ENCODE measurements around the gene PODXL2.
"Not testable (repeated sequence)": the region's sequence is repeated elsewhere in the genome, so short reads cannot be mapped to it uniquely, and the experiment has no call there.

PODXL2 gene

DNA sequence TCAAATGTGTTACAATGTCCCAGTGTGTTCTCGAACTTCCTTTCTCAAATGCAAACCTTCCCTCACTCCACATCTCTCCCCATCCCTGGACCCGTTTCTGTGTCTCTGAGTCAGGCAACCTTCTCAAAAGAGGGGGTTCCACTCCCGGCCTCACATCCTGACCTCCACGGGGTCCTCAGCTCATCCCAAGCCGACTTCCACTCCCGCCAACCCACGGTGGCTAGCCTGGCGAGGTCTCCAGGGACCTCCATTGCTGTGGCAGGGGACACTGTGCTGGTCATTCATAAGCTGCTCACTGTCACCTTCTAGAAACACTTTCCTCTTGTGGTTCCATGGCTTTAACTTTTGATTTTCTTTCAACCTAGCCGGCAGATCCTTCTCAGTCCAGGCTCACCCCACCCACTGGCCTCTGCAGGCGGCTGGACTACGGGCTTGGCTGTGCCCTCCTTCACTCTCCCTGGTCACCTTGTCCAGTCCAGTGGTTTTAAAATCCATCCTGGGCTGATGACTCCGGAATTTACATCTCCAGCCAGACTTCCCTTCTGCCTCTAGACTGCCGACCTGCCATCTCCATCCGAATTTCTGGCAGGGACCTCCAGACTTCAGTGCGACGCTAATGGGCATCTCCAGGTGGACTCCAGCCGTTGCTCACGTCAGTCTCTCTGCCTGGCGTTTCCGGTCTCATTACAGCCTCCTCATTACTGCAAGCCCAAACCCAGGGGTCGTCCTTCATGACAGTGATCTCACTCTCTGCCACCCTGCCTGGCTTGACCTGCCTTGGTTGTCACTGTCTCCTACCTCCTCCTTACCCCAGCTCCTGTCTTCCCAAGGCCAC is 63.7 kb downstream of the PODXL2 start:
- DNase-seq = no peak

DNA sequence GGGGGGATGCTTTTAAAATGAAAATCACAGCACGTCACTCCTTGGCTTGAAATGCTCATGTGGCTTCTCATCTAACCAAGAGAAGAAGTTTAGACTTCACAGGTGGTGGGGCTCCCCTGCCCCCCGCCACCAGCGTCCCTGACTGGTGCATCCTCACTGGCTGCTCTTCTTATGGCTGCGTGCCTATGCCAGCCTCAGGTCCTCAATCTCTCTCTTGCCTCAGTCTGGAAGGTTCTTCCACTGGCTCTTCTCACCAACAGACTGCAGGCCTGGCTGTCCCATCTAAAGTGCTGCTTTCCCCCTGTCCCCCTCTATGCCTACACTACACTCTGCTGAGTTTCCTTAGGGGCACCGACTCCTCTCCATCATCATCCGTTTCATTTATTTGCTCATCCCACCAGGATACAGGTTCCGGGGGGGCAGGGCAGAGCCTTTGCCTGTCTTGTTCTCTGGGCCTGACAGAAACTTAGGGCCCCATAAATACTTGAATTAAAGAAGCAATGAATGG is 64.4 kb downstream of the PODXL2 start:
- DNase-seq = no peak

DNA sequence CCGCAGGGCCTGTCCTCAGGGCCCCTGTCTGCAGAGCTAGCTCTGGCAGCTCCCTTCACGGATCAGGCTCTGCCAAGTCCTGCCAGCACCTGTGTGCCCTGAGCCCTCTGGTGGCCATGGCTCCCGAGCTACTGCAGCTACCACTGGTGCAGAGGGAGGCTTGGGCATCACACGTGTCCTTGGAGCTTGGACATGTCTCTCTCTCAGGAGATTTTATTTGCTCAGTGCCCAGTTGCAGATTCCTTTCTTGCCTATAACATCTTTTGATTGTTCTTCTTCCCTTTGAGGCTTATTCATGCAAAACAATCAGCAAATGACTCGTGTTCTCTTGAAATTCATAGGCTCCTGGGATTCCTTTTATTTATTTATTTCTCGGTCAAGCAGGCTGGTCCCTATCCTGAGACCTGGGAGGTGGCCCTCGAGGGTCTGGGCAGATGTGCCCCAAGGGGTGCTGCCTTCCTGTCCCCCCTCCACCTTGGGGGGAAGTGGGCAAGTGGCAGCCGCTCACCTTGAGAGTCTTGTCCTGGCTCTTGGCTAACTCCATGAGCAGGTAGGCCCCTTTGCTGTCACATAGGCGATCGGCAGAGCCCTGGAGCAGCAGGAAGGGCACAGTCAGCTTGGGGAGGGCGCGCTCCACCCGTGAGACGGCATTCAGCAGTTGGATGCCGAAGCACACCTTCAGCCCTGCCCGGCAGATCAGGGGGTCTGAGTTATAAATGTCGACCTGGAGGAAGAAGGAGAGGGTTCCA is 65.7 kb downstream of the PODXL2 start:
- no peak for DNase-seq

DNA sequence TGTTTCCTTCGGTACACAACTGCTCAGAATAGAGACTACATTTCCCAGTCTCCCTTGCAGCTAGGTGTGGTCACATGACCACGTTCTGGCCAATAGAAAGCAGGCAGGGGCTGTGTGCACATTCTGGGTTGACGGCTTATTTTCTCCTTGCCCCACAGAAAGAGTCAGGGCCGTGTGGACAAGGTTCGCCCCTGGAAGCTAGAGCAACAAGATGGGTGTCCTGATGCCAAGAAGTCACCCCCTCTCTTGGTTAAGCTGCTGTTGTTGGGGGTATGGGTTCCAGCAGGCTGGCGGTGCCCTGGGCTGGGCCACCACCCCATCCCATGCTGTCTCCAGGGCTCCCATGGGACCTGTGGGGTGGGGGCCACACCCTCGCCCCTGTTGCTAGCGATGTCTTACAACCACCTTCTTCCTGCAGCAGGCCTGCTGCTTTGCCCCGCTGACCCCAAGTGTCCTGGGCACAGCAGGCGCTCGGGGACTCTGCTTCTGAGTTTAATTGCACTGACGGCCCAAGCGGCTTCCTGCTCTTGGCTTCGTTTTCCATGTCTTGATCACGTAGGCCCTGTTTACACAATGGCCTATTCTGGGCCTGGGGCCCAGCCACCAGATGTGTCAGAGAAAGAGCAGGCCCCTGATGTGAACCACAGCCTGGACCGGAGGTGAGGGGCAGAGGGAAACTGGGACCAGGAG is 68.7 kb downstream of the PODXL2 start:
- peak; percentile 49 for DNase-seq

DNA sequence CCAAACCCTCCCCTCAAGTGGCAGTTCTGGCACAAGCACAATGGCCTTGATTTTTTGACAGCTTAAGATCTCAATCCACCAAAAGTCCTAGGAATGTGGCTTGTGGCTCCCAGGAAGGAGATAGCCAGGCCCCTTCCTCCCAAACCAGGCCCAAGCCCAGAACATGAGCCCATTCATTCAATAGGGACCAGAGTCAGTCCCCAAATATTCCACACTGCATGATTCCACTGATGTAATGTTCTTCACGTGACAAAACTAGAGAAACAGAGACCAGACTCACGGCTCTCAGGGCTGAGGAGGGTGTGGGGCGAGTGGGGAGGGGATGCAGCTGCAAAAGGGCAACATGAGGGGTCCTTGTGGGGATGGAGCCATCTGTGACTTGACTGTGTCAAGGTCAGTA is 69.3 kb downstream of the PODXL2 start:
- DNase-seq = no peak

DNA sequence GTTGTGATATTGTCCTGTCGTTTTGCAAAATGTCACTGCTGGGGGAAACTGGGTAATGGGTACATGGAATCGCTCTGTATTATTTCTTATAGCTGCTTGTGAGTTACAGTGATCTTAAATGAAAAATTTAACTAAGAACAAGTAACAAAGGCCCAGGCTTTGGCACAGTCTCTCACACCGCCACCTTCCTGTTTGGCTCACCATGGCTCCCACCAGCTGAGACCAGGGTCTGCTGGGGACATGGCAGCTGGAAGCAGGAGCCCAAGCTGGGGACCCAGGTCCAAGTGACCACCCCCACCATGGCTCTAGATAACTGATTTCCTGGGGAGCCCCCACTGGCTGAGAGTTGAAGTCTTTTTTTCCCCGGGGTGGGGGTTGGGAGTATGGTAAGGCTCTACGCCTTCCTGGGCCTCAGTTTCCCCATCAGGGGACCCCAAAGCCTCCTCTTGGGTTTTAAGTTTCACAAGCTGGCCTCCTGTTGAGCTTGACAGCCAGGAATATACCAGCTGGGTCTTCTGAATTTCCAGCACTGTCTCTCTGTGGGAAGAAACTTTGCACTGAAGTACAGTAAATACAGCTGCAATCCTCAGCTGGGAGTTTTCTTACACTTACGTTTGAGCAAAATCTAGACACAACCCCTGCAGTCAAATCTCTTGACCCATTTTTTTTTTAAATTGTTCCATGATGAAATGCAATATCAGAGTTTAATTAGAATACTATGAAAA is 69.9 kb downstream of the PODXL2 start:
- no peak for DNase-seq

DNA sequence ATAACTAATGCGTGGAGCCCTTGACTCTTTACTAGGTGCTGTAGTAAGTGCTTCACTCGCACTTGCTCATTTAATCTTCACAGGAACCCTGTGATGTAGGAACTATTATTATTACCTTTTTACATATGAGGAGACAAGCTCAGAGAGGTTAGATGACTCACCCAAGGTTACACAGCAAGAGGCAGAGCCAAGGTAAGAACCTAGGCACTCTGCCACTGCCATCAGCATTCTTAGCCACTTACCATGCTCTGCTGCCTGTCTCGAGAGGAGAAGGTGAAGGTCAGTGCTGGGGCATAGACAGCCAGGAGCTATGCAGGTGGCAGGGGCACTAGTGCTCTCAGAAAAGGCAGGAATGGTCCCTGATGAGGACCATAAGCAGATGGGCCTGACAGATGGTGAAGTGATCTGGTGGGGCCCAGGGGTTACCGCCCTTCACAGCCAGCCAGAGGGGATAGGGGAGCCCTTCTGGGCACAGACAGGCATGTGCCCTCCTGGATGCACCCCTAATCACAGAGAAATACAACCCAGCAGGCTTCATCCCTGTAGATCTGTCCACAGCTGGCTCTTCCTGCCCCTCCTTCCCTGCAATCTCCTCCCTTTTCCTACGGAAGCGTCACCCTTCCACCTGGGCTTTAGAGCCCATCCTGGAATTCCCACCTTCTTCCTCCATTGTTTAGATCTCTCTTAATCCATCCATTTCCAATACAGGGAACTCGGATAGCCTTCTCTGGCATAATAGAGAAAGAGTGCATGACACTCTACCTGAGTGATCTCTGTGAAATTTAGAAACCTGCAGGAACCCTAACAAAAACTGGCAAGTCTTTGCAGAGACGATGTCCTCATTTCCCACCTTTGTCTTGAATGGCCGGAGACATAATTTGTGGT is 70.7 kb downstream of the PODXL2 start:
- DNase-seq = no peak

DNA sequence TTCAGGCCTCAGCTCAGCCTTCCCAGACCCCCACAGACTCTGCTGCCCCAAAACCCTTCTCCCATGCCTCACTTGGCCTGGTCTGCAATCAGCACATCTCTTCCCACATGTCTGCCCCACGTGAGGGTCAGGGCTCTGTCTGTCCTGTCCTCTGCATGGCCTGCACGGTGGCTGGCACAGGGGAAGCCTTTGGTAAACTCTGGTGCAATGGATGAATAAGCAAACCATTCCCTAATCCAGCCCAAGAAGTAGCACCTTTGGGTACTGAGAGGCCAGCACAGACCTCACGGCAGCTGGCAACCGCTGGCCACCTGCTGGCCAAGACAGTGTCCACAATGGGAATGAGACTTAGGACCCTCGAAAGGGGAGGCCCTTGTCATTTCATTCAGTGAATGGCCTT is 71.4 kb downstream of the PODXL2 start:
- no peak for DNase-seq

DNA sequence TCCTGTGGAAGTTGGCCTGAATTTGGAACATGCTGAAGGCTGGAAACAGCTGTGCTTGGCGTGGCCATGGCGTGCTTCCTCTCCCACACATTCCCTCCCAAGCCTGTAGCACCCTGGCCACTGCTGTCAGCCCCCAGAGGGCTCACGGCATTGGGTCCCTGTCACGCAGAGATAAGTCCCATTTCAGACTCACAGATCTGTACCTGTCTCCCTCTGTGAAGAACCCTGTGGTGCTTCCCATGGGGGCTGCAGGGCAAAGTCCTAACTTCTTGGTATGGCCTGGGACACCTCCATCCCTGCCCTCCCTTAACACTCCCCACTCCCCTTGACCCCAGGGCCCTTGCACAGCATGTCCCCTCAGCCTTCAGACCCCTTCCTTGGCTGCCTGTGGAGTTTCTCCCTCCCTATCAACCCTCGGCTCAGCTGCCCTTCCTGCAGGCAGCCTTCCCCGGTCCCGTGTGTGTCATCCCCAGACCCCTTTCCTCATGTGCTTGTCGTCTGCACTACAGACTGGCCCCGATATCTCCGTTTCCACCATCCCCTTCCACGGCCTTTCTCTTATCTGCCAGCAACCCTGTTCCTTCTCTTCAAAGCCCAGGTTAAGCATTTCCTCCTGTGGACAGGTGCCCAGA is 72.4 kb downstream of the PODXL2 start:
- DNase-seq = no peak

DNA sequence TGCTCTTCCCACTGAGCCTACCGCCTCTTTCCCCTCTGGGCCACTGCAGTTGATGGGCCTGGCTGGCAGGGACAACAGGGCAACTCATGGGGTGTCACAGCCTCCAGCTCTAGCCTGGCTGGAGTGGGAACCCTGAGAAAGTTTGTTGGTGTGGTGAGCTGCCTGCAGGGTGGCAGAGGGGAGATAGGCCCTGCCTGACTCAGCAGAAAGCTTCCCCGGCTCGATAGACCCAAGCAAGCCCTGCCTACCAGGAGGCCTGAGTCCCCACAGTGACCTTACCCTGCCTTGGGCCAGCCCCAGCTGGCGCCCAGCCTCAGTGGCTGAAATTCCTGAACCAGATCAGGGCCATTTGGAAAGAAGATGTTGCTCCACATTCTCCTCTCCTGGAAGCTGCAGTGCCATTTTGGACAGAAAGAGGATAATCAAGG is 73.2 kb downstream of the PODXL2 start:
- DNase-seq = no peak

DNA sequence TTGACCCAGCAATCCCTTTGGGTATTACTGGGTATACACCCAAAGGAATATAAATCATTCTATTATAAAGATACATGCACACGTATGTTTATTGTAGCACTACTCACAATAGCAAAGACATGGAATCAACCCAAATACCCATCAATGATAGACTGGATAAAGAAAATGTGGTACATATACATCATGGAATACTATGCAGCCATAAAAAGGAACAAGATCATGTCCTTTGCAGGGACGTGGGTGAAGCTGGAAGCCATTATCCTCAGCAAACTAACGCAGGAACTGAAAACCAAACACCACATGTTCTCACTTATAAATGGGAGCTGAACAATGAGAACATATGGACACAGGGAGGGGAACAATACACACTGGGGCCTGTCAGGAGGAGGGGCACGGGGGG is 75.9 kb downstream of the PODXL2 start:
- DNase-seq = not testable (repeated sequence)

DNA sequence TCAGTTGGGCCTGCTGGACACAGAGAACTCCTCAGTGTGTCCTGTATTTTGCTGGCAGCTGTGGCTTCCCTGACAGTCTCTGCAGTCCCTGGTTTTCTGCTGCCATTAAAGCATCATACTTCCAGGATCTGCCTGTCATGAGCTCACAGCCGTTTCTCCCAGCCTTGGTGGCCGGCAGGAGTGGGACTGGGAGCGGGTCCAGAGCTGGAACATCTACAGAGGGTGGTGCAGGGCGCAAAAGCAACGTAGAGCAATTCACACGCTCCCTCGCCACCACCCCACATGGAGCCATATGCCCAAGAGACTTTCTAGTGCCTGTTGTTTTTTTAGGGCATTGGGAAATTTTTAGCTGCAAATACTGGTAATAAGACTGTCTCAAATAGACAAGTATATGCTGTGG is 77.3 kb downstream of the PODXL2 start:
- DNase-seq = no peak

DNA sequence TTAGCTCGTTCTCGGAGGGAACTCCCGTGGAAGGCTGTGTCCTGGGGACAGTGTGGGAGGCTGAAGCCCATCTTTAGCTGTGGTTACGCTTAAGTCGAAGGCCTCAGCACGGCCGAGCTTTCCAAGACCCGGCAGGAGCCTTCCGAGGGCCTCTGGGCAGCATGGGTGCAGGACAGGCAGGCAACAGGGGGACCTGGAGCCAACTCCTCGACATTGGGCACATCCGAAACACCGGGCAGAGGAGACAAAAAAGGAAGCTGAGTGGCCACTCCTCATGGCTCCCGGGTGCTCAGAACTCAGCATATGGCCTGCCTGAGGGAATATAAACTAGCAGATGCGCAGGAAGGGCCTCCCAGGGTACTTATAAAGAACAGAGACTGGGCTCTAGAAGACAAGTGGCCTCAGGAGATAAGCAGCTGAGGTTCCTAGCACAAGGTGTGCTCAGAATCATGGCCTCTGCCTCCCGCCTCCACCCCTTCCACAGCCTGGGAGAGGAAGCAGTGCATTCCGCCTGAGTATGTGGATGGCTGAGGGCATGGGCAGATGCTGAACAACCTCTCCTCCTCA is 77.9 kb downstream of the PODXL2 start:
- no peak for DNase-seq

DNA sequence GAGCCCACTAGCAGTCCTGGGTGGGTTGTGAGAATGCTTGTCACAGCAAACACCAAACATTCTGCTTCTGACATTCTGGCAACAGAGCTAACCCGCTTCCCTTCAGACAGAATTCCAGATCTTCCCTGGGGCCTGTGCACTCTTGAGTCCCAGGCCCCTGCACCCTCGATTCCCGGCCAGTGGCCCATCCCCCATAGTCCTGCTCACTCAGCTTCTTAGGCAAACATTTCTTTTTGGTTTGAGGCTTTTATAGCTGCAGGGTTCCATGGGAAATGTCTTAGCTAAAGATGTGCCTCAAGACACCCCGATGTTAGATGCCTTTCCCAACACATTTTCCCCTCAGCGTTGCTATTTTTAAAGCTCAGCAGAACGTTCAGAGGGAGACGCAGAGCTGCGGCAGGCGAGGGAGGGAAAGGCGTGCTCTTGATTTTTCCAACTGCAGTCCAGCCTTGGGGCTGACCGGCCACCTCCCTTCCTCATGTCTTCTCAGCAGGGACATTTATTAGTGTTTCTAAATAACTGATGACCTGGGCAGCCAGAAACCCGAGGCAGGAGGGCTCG is 78.9 kb downstream of the PODXL2 start:
- DNase-seq = no peak

DNA sequence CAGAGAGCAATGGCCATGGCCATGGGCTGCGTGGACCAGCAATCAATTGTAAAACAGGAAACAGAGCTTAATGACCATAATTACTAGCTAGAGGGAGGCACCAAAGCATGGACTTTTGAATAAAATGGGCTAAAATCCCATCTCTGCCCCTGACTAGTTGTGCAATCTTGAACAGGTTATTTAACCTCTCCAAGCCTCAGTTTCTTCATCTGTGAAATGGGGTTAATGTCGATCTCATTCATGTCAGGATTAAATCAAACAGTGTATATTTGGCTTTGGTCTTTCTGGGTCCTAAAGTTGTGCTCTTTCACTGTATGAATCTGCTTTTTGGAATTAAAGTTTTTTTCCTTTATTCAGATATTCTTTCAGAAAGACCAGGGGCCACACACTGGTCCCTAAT is 79.9 kb downstream of the PODXL2 start:
- no peak for DNase-seq

DNA sequence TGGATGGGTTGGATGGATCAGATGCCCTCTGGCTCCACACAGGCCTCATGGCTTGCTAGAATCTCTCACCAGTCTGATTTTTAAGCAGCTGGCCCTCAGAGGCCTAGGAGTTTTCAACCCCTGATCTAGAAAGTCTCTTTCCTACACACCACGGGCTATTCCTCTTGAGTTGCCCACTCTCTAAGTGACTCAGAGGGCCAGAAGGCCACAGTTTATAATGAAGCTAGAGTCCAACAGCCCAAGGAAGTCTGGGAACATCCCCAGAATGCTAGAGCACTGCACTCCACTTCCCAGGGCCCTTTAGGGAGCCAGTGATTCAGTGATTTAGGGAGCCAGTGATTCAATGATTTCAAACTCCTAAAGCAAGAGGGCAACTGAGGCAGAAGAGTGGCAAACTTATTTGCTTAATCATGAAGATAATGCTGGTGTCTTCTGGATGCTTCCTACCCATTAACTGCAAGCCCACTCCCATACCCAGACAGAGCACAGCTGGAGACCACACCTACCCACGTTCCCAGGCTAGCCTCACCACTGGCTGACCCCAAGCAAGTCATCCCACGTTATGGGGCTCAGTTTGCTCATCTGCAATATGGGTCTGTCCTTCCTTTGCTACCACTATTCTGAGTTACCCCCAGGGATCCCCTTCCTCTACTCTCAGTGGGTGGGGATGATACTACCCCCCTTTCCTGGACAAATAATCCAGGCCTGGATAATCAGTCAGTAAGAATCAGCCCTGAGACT is 80.5 kb downstream of the PODXL2 start:
- DNase-seq = no peak

DNA sequence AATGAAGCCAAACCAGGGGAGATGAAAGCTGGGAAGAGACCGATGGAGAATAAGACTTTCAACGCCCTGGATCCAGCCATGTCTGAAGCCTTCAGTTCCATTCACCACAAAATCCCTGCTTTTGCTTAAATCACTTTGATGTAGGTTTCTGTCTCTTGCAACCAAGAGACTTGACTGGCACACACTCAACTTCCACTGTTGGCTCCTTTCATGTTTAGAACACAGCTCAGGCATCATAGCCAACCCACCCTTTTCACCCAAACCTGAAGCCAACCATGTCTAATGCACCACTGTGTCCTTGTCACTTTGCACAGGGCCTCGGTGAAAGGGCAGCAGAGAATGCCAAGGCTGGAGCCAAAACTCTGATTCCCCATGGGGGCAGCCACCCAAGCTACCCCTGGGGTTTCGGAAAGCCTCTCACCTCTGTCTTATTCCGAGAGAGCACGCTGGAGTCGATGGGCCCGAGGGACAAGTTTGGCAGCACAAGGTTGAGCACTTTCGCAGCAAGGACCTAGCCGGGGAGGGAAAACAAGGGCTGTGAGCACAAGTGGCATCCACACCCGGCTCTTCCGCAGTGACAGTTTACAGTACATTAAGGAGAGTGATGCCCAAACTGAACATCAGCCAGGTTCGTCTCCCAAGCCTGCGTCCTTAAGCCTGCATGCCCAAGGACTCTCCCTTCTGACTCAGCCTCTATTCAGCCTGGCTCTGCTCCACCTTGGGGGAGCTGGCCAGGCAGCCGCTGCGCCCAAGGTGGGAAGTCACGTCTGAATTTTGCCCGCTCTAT is 81.4 kb downstream of the PODXL2 start:
- DNase-seq = no peak

DNA sequence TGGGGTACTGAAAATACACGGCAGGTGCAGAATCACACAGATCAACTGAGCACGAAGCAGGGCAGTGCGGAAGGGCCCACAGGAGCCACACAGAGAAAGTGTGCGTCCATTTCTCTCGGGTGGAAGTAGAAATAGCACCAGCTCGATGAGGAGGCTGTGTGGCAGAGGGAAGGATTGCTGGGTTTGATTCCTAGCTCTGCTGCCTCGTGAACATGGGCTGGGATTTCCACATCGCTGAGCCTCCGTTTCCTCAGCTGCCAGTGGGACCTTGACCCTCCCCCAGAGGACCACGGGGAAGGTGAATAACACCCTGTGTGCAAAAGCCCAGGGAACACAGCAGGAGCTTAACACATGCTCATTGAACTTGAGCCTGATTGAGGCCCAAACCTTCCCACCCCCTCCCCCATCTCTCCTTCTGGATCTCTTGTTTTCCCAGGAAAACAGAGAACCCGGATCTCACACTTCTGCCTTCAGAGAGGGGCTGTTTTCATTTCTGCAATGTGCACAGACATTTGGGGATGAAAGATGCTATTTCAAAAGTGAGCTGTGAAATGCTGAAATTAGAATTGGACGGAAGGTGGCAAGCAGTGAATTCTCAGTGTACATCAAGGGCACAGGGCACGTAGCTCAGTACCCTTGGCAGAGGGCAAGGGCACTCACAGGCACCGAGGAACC is 82.2 kb downstream of the PODXL2 start:
- DNase-seq = no peak
